GM12874 (cell line): ENCODE data around the gene PLOD2.

ENCODE experiments used
- CTCF ChIP-seq: IDR thresholded peaks from 2 replicates; pipeline ENCODE4 v1.5.1; 2011; ENCODE audit warnings: low read depth, mild to moderate bottlenecking, control low read depth, low read length, moderate library complexity; ENCODE audit not compliant: insufficient read depth

Gene PLOD2

DNA sequence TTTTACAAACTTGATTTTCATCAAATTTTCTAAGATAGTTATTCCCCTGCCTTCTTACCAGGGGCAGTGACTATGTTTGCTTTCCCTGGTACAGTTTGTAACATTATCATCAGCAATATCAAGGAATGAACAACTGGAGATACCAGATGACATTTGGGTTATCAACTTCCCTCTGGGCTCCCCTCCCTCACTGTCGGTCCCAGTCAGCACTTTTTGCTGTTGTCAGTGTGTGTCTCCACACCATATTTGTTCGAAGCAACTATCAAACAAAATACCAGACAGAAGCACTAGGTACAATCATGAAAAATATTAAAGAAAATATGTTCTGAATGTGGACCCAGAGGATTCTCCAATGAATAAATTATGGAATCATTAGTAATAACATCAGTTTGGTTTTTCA is 75.3 kb downstream of the PLOD2 start:
- no peak for TF ChIP-seq CTCF

DNA sequence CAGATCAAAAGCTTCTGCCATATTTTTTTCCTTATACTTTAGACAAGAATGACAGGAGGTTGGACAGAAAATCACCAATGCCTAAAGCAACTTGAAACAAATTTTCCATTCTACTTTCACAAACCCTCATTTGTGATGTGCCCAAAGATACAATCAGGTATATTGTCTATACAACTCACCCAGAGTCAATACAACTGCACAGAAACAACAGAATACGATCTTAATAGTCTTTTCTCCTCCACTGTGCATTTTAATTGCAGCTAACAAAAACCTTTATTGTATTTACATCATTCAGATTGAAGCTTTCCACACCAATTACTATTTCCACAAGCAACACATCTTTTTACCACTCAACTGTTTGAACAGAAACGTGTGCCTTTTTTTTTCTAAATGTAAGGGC is 80.4 kb downstream of the PLOD2 start:
- TF ChIP-seq CTCF, result no peak

- no peak for TF ChIP-seq CTCF
Observed at GRCh38 chr3:146078031-146078430, 83.0 kb downstream of the PLOD2 start.

DNA sequence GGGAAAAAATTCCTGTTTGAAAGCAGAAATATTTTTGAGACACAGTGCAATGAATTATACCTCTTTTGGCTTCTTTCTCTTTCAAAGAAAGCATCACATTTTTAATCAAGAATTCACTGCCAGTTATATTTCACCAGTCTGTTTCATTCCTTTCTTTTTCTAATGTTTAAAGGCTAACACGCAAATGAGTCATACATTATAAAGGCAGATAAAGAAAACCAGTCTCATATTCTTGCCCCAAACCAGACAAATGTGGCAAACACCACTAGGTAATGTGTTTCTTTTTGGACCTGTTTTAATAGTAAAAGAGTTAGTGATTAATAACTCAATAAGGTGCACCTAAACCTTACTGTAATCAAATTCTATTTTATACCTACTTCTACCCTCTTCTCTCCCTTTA is 83.8 kb downstream of the PLOD2 start:
- no peak for TF ChIP-seq CTCF

GRCh38 chr3:146072824-146073223 is 88.2 kb downstream of the PLOD2 start:
- TF ChIP-seq CTCF, result no peak

- TF ChIP-seq CTCF, result no peak
Observed at GRCh38 chr3:146072061-146072460, 88.9 kb downstream of the PLOD2 start.

DNA sequence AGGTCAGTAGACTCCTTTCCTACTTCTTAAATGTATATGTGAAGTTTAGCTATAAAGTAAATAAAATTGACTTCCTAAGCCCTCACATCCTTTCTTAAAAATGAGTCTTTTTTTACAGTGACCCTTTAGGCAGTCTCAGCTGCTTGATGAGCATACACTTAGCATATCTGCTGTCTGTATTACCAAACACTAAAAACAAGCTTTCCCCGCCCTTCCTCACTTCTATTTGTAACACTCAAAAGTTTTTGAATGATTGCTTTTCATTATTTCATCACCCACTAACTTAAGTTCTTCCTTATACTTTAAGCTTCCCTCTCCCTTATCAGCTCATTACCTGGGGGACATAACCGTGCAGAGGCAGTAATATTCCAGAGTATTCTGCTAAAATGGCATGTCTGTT is 89.4 kb downstream of the PLOD2 start:
- no peak for TF ChIP-seq CTCF

- no peak for TF ChIP-seq CTCF
Observed at GRCh38 chr3:146067048-146067447, 93.9 kb downstream of the PLOD2 start.
